ENCODE measurements around the gene ZDHHC11.
"Not testable (repeated sequence)": the region's sequence is repeated elsewhere in the genome, so short reads cannot be mapped to it uniquely, and the experiment has no call there.

The ZDHHC11 gene

DNA sequence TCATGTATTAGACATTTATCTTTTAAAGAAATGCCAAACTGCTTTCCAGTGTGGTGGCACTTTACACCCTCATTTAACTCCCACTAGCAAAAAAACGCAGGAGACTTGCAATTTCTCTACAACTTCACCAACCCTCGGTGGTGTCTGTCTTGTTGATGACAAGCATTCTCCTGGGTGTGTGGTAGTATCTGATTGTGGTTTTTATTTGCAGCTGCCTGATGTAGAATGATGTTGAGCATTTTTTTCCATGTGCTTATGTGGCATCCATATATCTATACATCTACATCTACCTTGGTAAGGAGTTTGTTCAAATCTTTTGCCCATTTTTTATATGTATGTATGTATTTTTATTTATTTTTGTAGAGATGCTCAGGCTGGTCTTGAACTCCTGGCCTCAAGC, 16.8 kb downstream of the ZDHHC11 start:
- 88 to 100% methylated on average over 1 to 2 of the region's 2 CpGs for WGBS, 2 experiments
- H3K27me3 ChIP-seq (ENCODE audit: control insufficient read depth, insufficient read depth, low read length, poor library complexity, severe bottlenecking); H3K4me1 ChIP-seq (ENCODE audit: control insufficient read depth, insufficient read depth, low read length); H3K27ac ChIP-seq (ENCODE audit: insufficient read depth, low read depth, low read length, poor library complexity, severe bottlenecking); H3K9me3 ChIP-seq (ENCODE audit: control insufficient read depth, low read length); H3K4me3 ChIP-seq (ENCODE audit: insufficient read depth, low read depth, low read length); H3K36me3 ChIP-seq (ENCODE audit: control insufficient read depth, insufficient read depth, low read length): not testable (repeated sequence)

GRCh38 chr5:828194-828593, 22.6 kb downstream of the ZDHHC11 start:
- 92 to 96% methylated on average over 11 to 18 of the region's 19 CpGs for WGBS, 2 experiments
- H3K9me3 ChIP-seq (ENCODE audit: control insufficient read depth, low read length); H3K36me3 ChIP-seq (ENCODE audit: control insufficient read depth, insufficient read depth, low read length); H3K4me1 ChIP-seq (ENCODE audit: control insufficient read depth, insufficient read depth, low read length); H3K27ac ChIP-seq (ENCODE audit: insufficient read depth, low read depth, low read length, poor library complexity, severe bottlenecking); H3K4me3 ChIP-seq (ENCODE audit: insufficient read depth, low read depth, low read length); H3K27me3 ChIP-seq (ENCODE audit: control insufficient read depth, insufficient read depth, low read length, poor library complexity, severe bottlenecking): not testable (repeated sequence)

DNA sequence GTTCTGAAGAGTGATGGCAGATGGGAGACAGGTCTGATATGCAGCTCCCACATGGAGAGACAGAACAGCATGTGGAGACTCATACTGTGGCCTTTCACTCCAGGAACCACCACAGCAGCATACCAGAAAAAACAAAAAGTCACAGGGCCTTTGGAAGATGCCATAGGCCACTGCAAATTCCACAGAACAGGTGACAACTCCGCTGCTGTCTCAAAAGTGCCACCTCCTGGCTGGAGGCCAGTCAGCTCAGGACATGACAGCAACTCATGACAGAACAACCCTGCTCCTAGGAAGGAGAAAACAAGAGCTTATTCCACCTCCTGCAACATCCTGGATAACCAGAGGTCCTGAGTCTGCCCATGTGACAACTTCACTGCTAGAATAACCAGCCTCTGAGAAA, 25.2 kb downstream of the ZDHHC11 start:
- not testable (repeated sequence) for H3K4me3 ChIP-seq (ENCODE audit: insufficient read depth, low read depth, low read length); H3K9me3 ChIP-seq (ENCODE audit: control insufficient read depth, low read length); H3K4me1 ChIP-seq (ENCODE audit: control insufficient read depth, insufficient read depth, low read length); H3K27me3 ChIP-seq (ENCODE audit: control insufficient read depth, insufficient read depth, low read length, poor library complexity, severe bottlenecking); H3K27ac ChIP-seq (ENCODE audit: insufficient read depth, low read depth, low read length, poor library complexity, severe bottlenecking); H3K36me3 ChIP-seq (ENCODE audit: control insufficient read depth, insufficient read depth, low read length)
- WGBS, 2 experiments: 78 to 85% methylated on average over 1 of the region's 1 CpG

DNA sequence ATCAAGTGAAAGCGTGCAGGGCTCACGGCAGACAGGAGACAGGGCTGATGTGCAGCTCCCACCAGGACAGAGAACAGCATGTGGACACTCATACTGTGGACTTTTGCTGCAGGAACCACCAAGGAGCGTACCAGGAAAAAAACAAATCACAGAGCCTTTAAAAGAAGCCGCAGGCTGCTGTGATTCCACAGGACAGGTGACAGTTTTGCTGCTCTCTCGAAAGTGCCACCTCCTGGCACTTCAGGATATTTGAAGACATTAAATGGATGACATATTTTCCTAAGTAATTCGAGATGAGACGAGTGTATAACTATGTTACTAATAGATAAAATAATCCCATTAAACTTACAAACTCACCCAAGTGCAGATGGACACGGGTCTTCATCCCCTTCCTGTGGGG, 29.3 kb downstream of the ZDHHC11 start:
- H3K27me3 ChIP-seq (ENCODE audit: control insufficient read depth, insufficient read depth, low read length, poor library complexity, severe bottlenecking): no peaks in the 10 kb centered on the region
- peaks cover 3% of the 10 kb centered on the region for H3K36me3 ChIP-seq (ENCODE audit: control insufficient read depth, insufficient read depth, low read length)
- no peaks in the 10 kb centered on the region for H3K9me3 ChIP-seq (ENCODE audit: control insufficient read depth, low read length)
- no peak overlapping the region for H3K4me3 ChIP-seq (ENCODE audit: insufficient read depth, low read depth, low read length)
- 95 to 96% methylated on average over 5 to 8 of the region's 8 CpGs for WGBS, 2 experiments
- no peaks in the 10 kb centered on the region for H3K4me1 ChIP-seq (ENCODE audit: control insufficient read depth, insufficient read depth, low read length)
- no peak overlapping the region for H3K27ac ChIP-seq (ENCODE audit: insufficient read depth, low read depth, low read length, poor library complexity, severe bottlenecking)

DNA sequence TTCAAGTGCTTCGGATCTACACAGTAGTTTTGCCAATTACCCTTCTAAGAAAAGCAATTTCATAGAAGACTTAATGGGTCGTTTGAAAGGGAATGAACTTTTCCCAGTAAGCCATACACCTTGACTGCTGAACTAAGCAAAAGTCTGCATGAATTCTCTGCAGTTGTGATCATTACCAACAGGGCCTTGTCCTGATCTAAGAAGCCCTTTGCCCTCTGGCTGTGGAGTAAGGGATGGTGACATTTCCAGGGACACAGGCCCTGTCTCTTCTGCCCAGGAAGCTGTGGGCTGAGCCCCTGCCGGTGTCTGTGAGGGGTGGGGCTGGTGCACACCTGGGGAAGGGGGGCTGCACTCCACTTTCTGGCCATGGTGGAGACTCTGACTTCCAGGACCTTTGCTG, 30.5 kb downstream of the ZDHHC11 start:
- H3K36me3 ChIP-seq (ENCODE audit: control insufficient read depth, insufficient read depth, low read length): peaks cover 3% of the 10 kb centered on the region
- no peaks in the 10 kb centered on the region for H3K4me1 ChIP-seq (ENCODE audit: control insufficient read depth, insufficient read depth, low read length)
- no peaks in the 10 kb centered on the region for H3K9me3 ChIP-seq (ENCODE audit: control insufficient read depth, low read length)
- H3K27ac ChIP-seq (ENCODE audit: insufficient read depth, low read depth, low read length, poor library complexity, severe bottlenecking): no peak overlapping the region
- no peaks in the 10 kb centered on the region for H3K27me3 ChIP-seq (ENCODE audit: control insufficient read depth, insufficient read depth, low read length, poor library complexity, severe bottlenecking)
- no peak overlapping the region for H3K4me3 ChIP-seq (ENCODE audit: insufficient read depth, low read depth, low read length)
- 93 to 97% methylated on average over 3 of the region's 3 CpGs for WGBS, 2 experiments

DNA sequence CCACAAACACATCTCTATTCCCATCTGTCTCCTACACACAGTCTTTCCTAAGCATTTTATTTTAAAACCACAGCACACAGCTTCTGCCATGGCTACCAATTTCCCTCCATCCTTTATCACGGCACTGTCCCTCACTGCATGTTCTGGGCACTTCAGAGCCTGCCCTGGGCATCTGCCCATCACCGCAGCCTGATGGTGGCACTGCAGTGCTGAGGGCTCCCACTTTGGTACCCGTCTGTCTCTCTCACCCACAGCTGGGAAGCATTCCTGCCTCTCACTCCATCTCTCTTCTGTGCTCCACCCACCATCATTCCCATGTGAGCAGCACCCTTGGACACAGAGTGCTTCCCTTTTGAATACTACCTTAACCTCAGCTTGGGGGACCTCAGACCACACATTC, 31.7 kb downstream of the ZDHHC11 start:
- WGBS, 2 experiments: 95 to 96% methylated on average over 3 of the region's 3 CpGs
- no peak overlapping the region for H3K4me3 ChIP-seq (ENCODE audit: insufficient read depth, low read depth, low read length)
- H3K9me3 ChIP-seq (ENCODE audit: control insufficient read depth, low read length): no peaks in the 10 kb centered on the region
- no peaks in the 10 kb centered on the region for H3K27me3 ChIP-seq (ENCODE audit: control insufficient read depth, insufficient read depth, low read length, poor library complexity, severe bottlenecking)
- no peaks in the 10 kb centered on the region for H3K4me1 ChIP-seq (ENCODE audit: control insufficient read depth, insufficient read depth, low read length)
- no peak overlapping the region for H3K27ac ChIP-seq (ENCODE audit: insufficient read depth, low read depth, low read length, poor library complexity, severe bottlenecking)
- peaks cover 3% of the 10 kb centered on the region for H3K36me3 ChIP-seq (ENCODE audit: control insufficient read depth, insufficient read depth, low read length)

- no peaks in the 10 kb centered on the region for H3K9me3 ChIP-seq (ENCODE audit: control insufficient read depth, low read length)
- no peaks in the 10 kb centered on the region for H3K27me3 ChIP-seq (ENCODE audit: control insufficient read depth, insufficient read depth, low read length, poor library complexity, severe bottlenecking)
- no peaks in the 10 kb centered on the region for H3K4me1 ChIP-seq (ENCODE audit: control insufficient read depth, insufficient read depth, low read length)
- 93 to 98% methylated on average over 15 of the region's 15 CpGs for WGBS, 2 experiments
- H3K36me3 ChIP-seq (ENCODE audit: control insufficient read depth, insufficient read depth, low read length): no peaks in the 10 kb centered on the region
- no peak overlapping the region for H3K27ac ChIP-seq (ENCODE audit: insufficient read depth, low read depth, low read length, poor library complexity, severe bottlenecking)
- H3K4me3 ChIP-seq (ENCODE audit: insufficient read depth, low read depth, low read length): no peak overlapping the region
These were observed 34.6 kb downstream of the ZDHHC11 start for GRCh38 chr5:816176-816575.

DNA sequence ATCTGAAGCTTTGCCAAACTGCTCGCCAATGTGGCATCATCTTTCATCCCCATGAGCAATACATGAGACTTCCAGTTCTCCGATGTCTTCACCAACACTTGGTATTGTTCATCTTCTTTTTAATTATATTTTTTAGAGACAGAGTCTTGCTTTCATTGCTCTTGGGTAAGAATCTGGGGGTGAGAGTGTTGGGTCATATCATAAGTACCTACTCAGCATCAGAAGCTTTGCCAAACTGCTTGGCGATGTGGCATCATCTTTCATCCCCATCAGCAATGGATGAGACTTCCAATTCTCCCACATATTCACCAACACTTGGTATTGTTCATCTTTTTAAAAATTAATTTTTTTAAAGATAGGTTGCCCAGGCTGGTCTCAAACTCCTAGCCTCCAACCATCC, 35.3 kb downstream of the ZDHHC11 start:
- 97 to 100% methylated on average over 2 to 3 of the region's 3 CpGs for WGBS, 2 experiments
- Histone ChIP-seq H3K4me1 (ENCODE audit: control insufficient read depth, insufficient read depth, low read length) (no peaks in the 10 kb centered on the region), H3K36me3 (ENCODE audit: control insufficient read depth, insufficient read depth, low read length) (no peaks in the 10 kb centered on the region), H3K4me3 (ENCODE audit: insufficient read depth, low read depth, low read length) (no peak overlapping the region), H3K27me3 (ENCODE audit: control insufficient read depth, insufficient read depth, low read length, poor library complexity, severe bottlenecking) (no peaks in the 10 kb centered on the region), H3K27ac (ENCODE audit: insufficient read depth, low read depth, low read length, poor library complexity, severe bottlenecking) (no peak overlapping the region), H3K9me3 (ENCODE audit: control insufficient read depth, low read length) (no peaks in the 10 kb centered on the region)

GRCh38 chr5:813575-813974, 37.2 kb downstream of the ZDHHC11 start:
- H3K36me3 ChIP-seq (ENCODE audit: control insufficient read depth, insufficient read depth, low read length); H3K9me3 ChIP-seq (ENCODE audit: control insufficient read depth, low read length): not testable (repeated sequence)
- WGBS, 2 experiments: 93 to 100% methylated on average over 2 to 3 of the region's 5 CpGs

DNA sequence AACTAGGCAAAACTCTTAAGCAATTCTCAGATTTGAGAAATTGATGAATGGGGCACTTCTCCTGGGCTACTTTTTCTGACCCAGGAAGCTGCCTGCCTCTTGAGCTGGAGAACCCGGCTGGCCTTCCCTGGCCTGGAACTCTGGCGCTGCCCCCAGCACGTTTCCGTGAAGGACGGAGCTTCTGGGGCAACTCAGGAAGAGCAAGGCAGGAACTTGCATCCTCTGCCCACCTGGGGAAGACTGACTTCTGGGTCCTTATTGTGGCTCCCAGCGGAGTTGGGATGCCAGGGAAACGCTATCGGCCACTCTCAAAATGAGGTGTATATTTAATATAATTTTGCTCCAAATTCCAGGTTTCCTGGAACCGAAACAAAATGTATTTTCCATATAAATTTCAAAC, 39.4 kb downstream of the ZDHHC11 start:
- H3K9me3 ChIP-seq (ENCODE audit: control insufficient read depth, low read length); H3K4me3 ChIP-seq (ENCODE audit: insufficient read depth, low read depth, low read length); H3K27me3 ChIP-seq (ENCODE audit: control insufficient read depth, insufficient read depth, low read length, poor library complexity, severe bottlenecking); H3K27ac ChIP-seq (ENCODE audit: insufficient read depth, low read depth, low read length, poor library complexity, severe bottlenecking); H3K36me3 ChIP-seq (ENCODE audit: control insufficient read depth, insufficient read depth, low read length); H3K4me1 ChIP-seq (ENCODE audit: control insufficient read depth, insufficient read depth, low read length): not testable (repeated sequence)
- WGBS, 2 experiments: 70 to 72% methylated on average over 4 to 5 of the region's 9 CpGs

More at GRCh38 chr5:813575-813974, 37.2 kb downstream of the ZDHHC11 start:
- H3K27ac ChIP-seq (ENCODE audit: insufficient read depth, low read depth, low read length, poor library complexity, severe bottlenecking); H3K4me1 ChIP-seq (ENCODE audit: control insufficient read depth, insufficient read depth, low read length); H3K4me3 ChIP-seq (ENCODE audit: insufficient read depth, low read depth, low read length); H3K27me3 ChIP-seq (ENCODE audit: control insufficient read depth, insufficient read depth, low read length, poor library complexity, severe bottlenecking): not testable (repeated sequence)

- H3K27me3 ChIP-seq (ENCODE audit: control insufficient read depth, insufficient read depth, low read length, poor library complexity, severe bottlenecking); H3K4me1 ChIP-seq (ENCODE audit: control insufficient read depth, insufficient read depth, low read length); H3K27ac ChIP-seq (ENCODE audit: insufficient read depth, low read depth, low read length, poor library complexity, severe bottlenecking); H3K9me3 ChIP-seq (ENCODE audit: control insufficient read depth, low read length); H3K4me3 ChIP-seq (ENCODE audit: insufficient read depth, low read depth, low read length); H3K36me3 ChIP-seq (ENCODE audit: control insufficient read depth, insufficient read depth, low read length): not testable (repeated sequence)
- WGBS, 2 experiments: 90 to 100% methylated on average over 2 of the region's 10 CpGs
These were observed 42.9 kb downstream of the ZDHHC11 start for GRCh38 chr5:807719-808514.
